ENCODE data around the gene SPDEF.

SPDEF gene

DNA sequence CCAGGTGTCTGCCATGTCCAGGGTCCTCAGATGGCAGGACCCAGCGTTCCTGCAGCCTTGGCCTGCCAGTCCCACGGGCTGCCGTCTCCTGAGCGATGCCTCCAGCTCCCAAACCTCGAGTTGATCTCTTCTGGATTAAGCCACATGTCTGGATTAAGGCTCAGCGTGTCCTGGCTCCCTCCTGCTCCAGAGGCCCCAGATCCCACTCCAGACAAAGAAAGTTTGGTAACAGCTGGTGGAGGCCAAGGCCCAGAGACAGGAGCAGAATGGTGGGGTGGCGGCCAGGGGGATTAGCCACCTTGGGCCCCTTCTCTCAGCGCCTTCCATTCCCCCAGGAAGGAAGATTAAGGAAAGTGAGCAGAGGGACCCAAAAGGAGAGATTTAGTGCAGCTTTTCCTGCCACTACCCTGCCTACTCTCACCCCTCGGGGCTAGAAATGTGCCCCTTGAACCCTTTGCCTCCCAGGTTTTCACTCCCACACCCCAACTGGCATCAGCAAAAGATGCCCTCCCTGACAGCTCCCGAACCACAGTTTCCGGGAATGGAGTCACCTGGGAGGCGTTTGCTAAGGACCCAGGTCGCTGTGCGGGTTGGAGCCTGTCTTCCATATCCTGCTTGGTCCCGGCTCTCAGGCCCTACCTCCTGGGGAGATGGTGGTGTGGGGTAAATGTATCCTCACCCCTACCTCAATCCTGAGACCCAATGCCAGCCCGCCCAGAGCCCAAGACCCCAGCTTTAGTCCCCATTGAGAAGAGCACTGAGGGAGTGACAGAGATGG lies 6.9 kb downstream of the SPDEF start:
- DNase-seq (ENCODE audit: low read depth) = no peak
- no peak overlapping the region for H3K4me3 ChIP-seq (ENCODE audit: low read depth, low read length)

DNA sequence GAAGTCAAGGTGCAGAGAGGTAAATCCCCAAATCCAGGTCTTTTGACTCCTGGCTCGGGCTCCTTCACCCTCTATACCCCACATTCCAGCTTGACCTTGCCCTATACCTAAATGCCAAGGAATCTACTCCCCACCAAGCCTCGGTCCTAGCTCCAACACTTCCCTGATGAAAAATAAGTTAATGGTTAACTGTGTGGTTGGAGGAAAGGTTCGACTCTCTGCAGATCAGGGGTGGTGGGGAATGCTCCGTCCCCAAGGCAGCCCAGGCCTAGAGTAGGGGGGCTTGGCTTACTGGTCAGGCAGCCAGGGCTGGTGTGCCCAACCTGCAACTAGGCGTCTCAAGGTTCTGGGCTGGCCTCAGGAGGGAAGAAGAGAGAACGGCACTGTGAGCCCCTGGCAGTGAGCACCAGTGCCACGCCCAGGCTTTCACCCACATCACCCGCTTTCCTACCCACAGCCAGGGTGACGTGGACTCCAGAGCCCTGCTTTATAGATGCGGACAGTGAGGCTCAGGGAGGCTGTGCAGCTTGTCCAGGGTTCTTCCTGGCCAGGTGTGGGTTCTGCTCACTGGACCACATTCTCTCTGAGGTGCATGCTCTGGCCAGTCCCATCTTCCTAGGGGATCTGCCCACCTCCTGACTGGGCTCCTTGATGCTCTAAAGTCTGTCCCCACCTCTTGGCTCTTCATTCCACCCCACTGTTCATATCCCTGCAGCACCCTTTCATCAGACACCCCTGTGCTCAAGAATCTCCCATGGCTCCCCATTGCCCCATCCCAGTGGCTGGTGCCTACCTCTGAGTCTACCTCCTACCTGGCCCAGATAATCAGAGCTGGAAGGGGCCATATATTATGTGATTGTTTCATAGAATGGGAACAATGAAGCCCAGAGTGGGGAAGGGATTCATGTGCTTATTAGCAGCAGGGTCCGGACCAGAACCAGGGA lies 8.2 kb downstream of the SPDEF start:
- no peak overlapping the region for H3K4me3 ChIP-seq (ENCODE audit: low read depth, low read length)
- no peak for DNase-seq (ENCODE audit: low read depth)

DNA sequence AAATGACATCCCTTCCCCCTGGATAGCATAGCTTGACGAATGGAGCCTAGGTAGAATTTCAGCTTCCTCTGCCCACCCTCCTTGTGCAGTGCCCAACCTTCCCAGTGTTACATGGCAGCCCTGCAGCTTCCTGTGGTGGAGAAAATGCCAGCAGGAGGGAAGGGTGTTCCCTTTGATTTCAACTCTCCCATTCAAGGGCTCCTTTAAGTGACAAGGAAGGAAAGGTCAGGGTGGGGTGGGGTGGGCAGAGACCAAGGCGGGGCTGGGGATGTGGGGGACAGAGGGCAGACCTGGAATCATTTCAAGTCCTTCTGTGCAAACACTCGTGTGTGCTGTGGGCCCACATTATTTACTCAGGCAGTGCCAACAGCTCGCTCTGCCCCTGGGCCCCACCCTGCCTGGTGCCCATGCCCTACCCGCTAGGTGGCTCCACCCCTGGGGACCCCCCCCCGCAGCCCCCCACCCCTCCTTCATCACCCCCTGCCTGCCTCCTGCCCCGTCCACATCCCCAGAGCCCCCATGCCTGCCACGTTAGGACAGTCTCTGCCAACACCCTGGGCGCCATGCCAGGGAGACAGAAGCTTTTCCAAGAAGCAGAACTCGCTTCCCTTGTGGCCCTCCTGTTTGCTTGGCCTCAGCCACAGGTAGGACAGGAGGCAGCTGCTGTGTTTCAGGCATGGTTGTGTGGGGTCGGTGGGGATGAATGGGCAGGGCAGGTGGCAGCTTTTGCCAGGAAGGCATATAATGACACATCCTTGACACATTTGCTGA lies 9.4 kb downstream of the SPDEF start:
- DNase-seq (ENCODE audit: low read depth) = no peak

DNA sequence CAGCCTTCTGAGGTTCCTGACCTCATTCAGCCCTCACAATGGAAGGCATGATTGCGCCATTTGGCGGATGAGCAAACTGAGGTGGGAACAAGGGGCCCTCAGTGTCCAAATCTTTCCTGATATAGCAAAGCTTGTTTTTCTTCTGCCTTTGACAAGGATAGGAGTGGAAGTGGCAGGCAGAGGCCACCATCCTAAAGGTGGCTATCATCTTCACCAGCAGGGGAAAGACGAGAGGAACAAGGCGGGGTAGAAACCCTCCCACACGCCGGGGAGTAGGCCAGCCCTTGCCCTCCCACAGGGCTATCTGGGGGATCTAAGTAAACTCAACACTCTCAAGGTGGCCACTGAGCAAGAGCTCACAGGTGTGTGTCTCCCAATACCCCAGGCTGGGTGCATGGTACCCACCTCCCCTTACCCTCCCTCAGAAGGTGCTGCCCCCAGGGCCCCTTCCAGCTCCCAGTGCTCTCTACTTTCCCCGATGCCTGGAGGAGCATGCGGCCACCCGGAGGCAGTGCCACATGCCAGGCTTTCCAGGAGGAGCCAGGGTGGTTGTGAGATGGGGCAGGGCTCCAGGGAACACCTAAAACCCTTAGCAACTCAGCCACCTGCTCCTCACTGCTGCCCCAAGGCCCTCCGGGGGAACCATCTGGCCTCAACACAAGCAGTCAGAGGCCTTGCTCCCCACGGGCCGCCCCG lies 11.2 kb downstream of the SPDEF start:
- DNase-seq (ENCODE audit: low read depth) = no peak
- no peak overlapping the region for H3K4me3 ChIP-seq (ENCODE audit: low read depth, low read length)

More for the DNA sequence above, 9.4 kb downstream of the SPDEF start:
- H3K4me3 ChIP-seq (ENCODE audit: low read depth, low read length) = no peak overlapping the region

DNA sequence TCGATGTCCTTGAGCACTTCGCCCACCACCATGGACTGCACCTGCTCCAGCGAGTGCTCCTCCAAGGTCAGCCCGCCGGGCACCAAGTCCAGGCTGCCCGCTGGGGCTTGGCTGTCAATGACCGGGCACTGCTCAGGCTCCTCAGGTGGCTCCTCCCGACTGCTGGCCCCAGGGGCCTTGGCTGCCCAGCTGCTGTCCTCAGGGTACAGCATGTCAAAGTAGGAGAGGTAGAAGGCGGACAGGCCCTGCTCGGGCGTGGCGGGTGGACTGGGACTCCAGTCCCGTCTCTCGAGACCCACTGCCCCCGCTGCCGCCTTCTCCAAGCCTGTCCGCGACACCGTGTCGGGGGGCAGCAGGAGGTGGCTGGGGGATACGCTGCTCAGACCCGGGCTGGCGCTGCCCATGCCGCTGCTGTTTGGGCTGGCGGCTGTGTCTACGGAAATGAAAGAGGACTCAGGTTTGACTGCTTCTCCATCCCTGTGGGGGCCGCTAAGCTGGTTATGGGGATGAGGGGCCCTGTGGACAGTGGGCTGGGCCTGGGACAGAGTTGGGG lies 12.0 kb downstream of the SPDEF start:
- no peak overlapping the region for H3K4me3 ChIP-seq (ENCODE audit: low read depth, low read length)
- DNase-seq (ENCODE audit: low read depth) = no peak

DNA sequence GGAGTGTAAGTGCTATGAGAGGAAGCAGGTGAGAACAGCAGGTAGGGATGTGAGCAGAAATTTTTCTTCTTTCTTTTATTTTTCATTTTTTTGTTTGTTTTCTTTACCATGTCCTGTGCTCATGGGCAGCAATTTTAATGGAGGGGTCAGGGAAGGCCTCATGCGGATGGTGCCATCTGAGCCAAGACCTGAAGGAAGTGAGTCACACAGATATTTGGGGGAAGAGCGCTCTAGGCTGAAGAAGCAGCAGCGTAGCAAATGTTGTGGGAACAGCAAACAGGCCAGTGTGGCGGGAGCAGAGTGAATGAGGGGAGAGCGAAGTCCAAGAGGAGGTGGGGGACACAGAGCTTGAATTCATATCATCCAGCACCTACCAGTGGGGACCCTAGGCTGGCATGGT lies 12.7 kb downstream of the SPDEF start:
- H3K4me3 ChIP-seq (ENCODE audit: low read depth, low read length) = no peak overlapping the region
- peak; percentile 19 for DNase-seq (ENCODE audit: low read depth)

DNA sequence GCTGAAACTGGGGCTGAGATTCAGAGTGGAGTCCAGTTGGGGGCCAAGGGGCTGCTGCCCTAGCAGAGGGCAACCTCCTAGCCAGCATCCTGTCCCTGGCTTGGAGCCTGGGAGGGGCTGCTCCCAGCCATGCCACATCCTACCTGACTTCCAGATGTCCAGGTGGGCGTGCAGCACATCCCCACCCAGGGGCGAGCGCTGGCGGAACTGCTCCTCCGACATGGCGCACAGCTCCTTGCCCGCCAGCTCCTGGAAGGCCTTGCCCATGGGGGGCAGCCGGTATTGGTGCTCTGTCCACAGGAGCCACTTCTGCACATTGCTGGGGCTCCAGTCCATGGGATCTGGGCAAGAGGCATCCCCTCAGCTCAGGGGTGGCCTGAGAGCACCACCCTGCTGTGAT lies 15.3 kb downstream of the SPDEF start:
- no peak for DNase-seq (ENCODE audit: low read depth)
- H3K4me3 ChIP-seq (ENCODE audit: low read depth, low read length) = no peak overlapping the region

DNA sequence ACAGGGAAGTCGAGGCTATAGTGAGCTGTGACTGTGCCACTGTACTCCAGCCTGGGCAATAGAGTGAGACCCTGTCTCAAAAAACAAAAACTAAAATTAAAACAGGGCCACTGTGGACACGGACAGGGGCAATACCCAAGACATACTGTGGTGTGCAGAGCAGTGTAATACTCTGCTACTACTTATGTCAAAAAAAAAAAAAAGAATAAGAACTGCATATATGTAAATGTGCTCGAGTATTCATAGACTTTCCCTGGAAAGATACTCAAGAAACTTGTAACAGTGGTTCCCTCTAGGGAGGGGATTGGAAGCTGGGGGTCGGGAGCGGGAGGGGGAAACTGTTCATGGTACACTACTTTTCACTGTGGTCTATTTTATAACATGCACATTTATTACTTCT lies 15.9 kb downstream of the SPDEF start:
- no peak overlapping the region for H3K4me3 ChIP-seq (ENCODE audit: low read depth, low read length)

DNA sequence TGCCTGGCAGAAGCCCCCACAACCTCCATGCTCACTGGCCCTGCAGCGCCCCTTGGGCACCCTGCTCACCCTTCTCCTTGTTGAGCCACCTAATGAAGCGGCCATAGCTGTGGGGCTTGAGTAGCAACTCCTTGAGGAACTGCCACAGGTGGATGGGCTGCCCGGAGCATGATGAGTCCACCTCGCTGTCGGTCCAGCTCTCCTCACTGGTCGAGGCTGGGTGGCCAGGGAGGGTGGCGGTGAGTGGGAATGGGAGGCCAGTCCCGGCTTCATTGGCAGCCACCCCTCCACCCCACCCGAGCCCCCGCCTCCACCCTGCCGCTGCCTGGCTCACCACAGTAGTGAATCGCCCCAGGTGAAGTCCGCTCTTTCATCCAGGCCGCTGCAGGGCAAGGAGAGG lies 16.9 kb downstream of the SPDEF start:
- no peak overlapping the region for H3K4me3 ChIP-seq (ENCODE audit: low read depth, low read length)
- DNase-seq (ENCODE audit: low read depth) = no peak

More for the DNA sequence above, 15.9 kb downstream of the SPDEF start:
- no peak for DNase-seq (ENCODE audit: low read depth)

DNA sequence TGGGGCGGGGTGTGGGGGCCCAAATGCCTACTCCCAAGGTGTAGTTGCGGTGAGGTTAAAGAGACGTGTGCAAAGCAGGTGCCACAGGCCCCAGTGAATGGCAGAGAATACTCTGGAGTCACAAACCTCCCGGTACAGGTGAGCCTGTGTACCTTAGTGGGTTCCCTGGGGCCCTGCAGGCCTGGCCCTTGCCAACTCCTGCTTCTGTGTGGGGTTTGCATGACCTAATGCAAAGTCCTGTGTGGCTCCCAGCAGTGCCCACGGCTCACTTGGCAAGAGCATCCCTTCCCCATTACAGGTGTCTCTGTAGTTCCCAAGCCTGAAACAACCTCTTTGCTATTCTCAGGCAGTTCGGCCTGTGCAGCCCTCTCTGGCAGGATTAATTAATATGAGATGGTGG lies 17.5 kb downstream of the SPDEF start:
- H3K4me3 ChIP-seq (ENCODE audit: low read depth, low read length) = no peak overlapping the region
- DNase-seq (ENCODE audit: low read depth) = no peak

DNA sequence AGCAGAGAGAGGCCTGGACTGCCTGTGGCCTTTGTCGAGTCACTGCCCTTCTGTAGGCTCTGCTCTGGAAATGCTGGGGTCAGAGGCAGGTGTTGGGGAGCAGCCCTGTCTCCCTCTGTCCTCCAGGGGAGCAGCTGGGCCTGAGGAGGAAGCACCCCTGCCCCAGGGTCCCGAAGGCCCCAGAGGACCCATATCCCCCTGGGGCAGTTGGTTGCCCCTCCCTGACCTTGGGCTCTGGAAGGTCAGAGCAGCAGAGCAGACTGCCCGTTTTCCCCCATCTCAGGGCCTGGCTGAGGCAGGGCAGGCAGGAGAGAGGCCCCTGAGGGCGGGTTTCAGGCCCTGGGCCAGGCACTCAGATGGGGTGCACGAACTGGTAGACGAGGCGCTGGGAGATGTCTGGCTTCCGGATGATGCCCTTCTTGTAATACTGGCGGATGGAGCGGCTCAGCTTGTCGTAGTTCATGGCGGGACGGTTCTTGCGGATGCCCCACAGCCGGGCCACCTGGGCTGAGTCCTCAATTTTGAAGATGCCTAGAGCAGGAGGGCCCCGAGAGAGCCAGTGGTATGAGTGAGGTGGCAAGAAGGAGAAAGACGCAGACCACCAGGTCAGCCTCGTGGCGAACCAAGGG lies 18.1 kb downstream of the SPDEF start:
- DNase-seq (ENCODE audit: low read depth) = no peak

DNA sequence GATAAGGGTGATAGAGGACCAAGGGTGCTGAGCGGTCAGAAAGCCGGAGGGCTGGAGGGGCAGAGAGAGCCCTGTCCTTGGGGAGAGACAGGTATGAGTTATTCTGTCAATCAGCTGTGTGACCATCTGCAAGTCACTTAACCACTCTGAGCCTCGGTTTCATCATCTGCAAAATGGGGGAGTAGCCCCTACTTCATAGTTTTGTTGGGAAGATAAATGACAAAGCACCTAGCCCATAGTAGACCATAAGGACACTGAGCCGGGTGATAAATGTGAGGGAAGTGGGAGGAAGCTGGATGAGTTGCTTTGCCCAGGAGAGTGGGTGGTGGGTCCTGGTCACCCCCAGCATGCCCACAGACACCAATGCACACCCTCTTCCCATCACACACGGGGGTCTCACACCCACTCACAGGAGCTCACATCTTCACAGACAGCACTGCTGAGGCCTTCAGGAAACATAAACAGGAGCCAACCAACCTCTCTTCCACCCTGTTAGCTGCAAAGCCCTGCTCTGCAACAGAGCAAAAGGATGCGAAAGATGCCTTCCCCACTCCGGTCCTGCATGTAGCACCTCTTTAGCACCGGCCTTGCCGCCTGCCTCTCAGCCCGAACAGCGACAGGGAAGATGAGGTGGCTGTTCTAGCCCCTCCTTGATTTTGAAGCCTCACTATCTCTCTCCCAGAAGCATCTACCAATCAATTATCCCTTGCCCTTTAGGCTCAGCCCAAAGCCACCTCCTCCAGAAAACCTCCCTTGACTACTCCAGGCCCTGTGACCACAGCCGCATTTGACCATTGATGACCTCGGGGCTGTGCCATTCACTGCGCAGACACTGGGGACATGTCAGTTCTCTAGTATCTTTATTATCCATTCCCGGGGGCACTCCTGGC lies 18.9 kb downstream of the SPDEF start:
- no peak overlapping the region for H3K4me3 ChIP-seq (ENCODE audit: low read depth, low read length)
- no peak for DNase-seq (ENCODE audit: low read depth)

More for the DNA sequence above, 18.1 kb downstream of the SPDEF start:
- H3K4me3 ChIP-seq (ENCODE audit: low read depth, low read length) = no peak overlapping the region

DNA sequence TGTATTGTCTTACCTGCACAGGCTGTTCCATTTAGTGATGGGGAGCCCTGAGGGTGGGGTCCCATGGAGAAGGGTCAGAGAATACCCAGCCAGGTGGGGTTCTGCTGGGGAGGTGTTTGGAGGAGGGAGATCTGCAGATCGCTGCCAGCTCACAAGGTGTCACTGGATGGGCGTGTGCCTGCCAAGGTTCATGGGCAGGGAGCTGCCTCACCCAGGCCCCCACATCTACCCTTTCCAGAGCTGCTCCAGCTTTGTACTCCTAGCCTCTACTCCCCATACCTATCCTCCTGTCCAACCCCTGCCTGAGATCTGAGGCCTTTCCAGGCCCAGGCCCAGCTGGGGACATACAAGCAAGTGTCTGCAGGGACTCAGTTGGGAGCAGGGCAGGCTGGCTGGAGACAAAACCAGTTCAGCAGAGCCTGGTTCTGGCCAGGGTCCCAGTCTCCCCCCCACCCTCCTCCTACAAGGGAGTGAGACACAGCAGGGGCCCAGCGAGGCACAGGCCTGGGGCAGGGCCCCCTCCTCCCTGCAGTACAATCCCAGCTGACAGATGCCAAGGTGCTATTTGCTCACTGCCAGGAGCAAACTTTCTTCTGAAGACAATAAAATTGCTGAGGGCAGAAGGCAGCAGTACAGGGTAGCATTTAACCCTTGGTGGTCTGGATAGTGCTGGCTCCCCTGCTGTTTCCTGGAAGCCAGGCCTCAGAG lies 19.7 kb downstream of the SPDEF start:
- no peak overlapping the region for H3K4me3 ChIP-seq (ENCODE audit: low read depth, low read length)
- DNase-seq (ENCODE audit: low read depth) = no peak

DNA sequence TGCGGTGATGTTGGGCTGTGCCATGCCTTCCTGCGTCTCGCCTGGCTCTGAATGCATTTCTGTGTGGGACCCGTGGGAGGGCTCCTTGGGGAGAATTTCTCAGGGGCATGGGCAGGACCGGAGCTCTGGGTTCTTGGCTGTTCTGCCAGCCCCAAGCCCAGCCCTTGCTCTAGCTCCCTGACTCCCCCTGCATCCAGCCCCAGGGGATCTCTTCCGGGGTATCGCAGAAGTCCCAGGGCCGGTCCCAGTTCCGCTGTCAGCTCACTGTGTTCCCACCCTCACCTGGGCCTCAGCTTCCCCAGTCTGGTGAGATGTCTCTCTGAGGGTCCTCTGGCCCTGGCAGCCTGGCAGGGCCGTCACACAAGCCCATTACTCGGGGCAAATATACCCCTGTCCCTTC lies 20.5 kb downstream of the SPDEF start:
- no peak for DNase-seq (ENCODE audit: low read depth)
- H3K4me3 ChIP-seq (ENCODE audit: low read depth, low read length) = no peak overlapping the region

DNA sequence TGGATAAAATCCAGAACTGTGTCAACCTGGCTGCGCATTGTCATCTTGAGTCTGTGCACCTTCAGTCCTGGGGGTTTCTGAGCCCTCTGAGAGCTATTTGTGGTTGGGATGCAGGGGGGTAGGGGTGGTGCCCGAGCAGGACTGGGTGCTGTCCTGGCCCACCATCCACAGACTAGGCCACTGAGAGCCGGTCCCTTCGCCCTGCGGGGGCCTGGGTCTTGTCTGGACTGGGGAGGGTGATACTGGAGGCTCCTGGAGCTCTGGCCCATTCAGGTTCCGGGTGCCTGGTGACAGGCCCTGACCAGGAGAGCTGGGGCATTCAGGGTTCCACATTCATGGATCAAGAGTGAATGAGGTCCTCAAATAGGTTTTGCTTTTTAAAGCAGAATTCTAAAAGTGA lies 20.9 kb downstream of the SPDEF start:
- no peak for DNase-seq (ENCODE audit: low read depth)

DNA sequence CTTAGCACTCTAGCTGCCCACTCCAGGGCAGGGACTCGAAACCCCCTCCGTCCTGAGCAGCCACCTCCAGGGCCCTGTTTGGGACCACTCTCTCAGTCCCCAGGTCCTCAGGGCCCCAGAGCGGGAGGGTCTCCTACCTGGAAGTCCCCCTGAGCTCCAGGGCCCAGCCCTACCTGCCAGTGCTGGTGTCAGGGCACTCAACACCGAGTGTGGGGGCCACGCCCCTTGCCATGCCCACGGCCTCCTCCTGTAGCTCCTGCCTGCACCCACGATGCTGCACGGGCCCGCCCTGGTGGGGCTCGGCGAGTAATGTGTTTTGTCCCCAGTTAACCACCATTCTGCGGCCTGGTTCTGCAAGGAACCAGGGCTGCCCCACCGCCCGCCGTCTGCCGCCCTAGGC lies 21.5 kb downstream of the SPDEF start:
- DNase-seq (ENCODE audit: low read depth) = no peak
- no peak overlapping the region for H3K4me3 ChIP-seq (ENCODE audit: low read depth, low read length)

More for the DNA sequence above, 20.9 kb downstream of the SPDEF start:
- H3K4me3 ChIP-seq (ENCODE audit: low read depth, low read length) = no peak overlapping the region

DNA sequence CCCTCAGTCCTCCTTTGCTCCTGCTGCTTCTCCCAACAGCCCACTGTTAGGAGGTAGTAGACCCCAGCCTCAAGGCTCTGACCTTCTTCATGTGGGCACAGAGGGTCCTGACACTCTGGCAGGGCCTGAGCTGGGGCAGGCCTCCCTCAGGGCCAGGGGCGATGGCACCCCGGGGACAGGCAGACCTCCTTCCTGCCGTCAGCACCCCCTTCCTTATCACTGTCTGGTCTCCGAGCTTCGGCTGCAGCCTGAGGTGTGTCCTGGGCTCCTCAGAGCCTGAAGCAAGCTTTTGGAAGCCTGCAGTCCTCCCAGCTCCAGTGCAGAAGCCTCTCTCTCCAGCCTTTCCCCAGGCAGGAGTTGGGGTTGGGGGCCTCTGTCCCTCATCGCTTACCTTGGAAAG lies 22.0 kb downstream of the SPDEF start:
- no peak for DNase-seq (ENCODE audit: low read depth)
- no peak overlapping the region for H3K4me3 ChIP-seq (ENCODE audit: low read depth, low read length)
